HepG2 (cell line): ENCODE measurements around the gene ZNF526. TPM values are rescaled to one million over a fixed set of nuclear protein-coding genes. Genes with fewer than 3 reads are reported as not detected.

Experiments used
- KDM1A ChIP-seq: IDR thresholded peaks from 2 replicates; pipeline ENCODE4 v1.6.1; 2016; ENCODE audit warnings: missing compliant biosample characterization
- NPAS2 ChIP-seq: sonication (generic); formaldehyde crosslinking; IDR thresholded peaks from 2 replicates; pipeline ENCODE4 v1.8.0; 2022; ENCODE audit warnings: mild to moderate bottlenecking, missing genetic modification reagents, borderline replicate concordance
- RAD21 ChIP-seq: fragments of 450-650 bp; formaldehyde crosslinking; IDR thresholded peaks from 2 replicates; pipeline ENCODE4 v1.5.0; 2020; ENCODE audit warnings: mild to moderate bottlenecking
- TP53 ChIP-seq: sonication (generic); formaldehyde crosslinking; conservative IDR thresholded peaks from 2 replicates; pipeline ENCODE4 v1.4.0; 2020; ENCODE audit warnings: missing genetic modification reagents
- ZMAT3 ChIP-seq: sonication (generic); formaldehyde crosslinking; conservative IDR thresholded peaks from 2 replicates; pipeline ENCODE4 v1.7.0; 2021; ENCODE audit warnings: missing genetic modification reagents
- ZMYM4 ChIP-seq: sonication (generic); formaldehyde crosslinking; IDR thresholded peaks from 2 replicates; pipeline ENCODE4 v1.8.1; 2023; ENCODE audit warnings: mild to moderate bottlenecking, missing genetic modification reagents
- ZNF333 ChIP-seq: sonication (generic); formaldehyde crosslinking; IDR thresholded peaks from 2 replicates; pipeline ENCODE4 v1.4.0; 2020; ENCODE audit warnings: mild to moderate bottlenecking, missing genetic modification reagents, borderline replicate concordance
- ZNF530 ChIP-seq: sonication (generic); formaldehyde crosslinking; IDR thresholded peaks from 2 replicates; pipeline ENCODE4 v1.5.0; 2020; ENCODE audit warnings: low read depth, mild to moderate bottlenecking, missing genetic modification reagents
- ZNF547 ChIP-seq: sonication (generic); formaldehyde crosslinking; IDR thresholded peaks from 2 replicates; pipeline ENCODE4 v1.5.1; 2020; ENCODE audit warnings: mild to moderate bottlenecking, missing genetic modification reagents
- ZNF549 ChIP-seq: sonication (generic); formaldehyde crosslinking; IDR thresholded peaks from 2 replicates; pipeline ENCODE4 v1.5.0; 2020; ENCODE audit warnings: missing genetic modification reagents
- ZNF567 ChIP-seq: sonication (generic); formaldehyde crosslinking; IDR thresholded peaks from 2 replicates; pipeline ENCODE4 v1.8.1; 2023; ENCODE audit warnings: mild to moderate bottlenecking, missing genetic modification reagents, borderline replicate concordance
- ZNF768 ChIP-seq: sonication (generic); formaldehyde crosslinking; IDR thresholded peaks from 2 replicates; pipeline ENCODE4 v1.4.0; 2020; ENCODE audit warnings: missing genetic modification reagents
- ZNF839 ChIP-seq: sonication (generic); formaldehyde crosslinking; IDR thresholded peaks from 2 replicates; pipeline ENCODE4 v1.4.0; 2020; ENCODE audit warnings: missing genetic modification reagents, mild to moderate bottlenecking, borderline replicate concordance
- ZSCAN29 ChIP-seq: sonication (generic); formaldehyde crosslinking; conservative IDR thresholded peaks from 2 replicates; pipeline ENCODE4 v1.4.0; 2020; ENCODE audit warnings: mild to moderate bottlenecking, missing genetic modification reagents
- polyA plus RNA-seq, 8 experiments: library from polyadenylated mRNA; depleted of rRNA in 3 of 8; stranded (reverse) in 7 of 8; unstranded in 1 of 8; fragments of >200 nt; fragmentation: Illumina TruSeq in 4 of 8; extraction: Trizol in 4 of 8; gene quantifications; 2 replicates each; pipeline versions ENCODE4 v1.2.1 to v1.2.3, GENCODE V29; 2011 to 2016; ENCODE audit warnings: low read depth in 4 of 8, missing spikeins in 1 of 8, mixed read lengths in 1 of 8; ENCODE audit not compliant: insufficient read depth in 1 of 8
- total RNA-seq, 5 experiments: library from RNA; depleted of rRNA; stranded (reverse); fragments of >200 nt; fragmentation: Illumina TruSeq; extraction: Trizol; gene quantifications; 2 replicates each; pipeline ENCODE4 v1.2.3, GENCODE V29; 2016; ENCODE audit warnings: low read depth in 1 of 5
- TF ChIP-seq, protein P1 (sequence below): sonication (generic); formaldehyde crosslinking; IDR thresholded peaks from 2 replicates; pipeline ENCODE4 v1.4.0; 2020; ENCODE audit warnings: missing genetic modification reagents, mild to moderate bottlenecking, borderline replicate concordance
- TF ChIP-seq, protein P2 (sequence below): sonication (generic); formaldehyde crosslinking; IDR thresholded peaks from 2 replicates; pipeline ENCODE4 v1.5.1; 2020; ENCODE audit warnings: mild to moderate bottlenecking, moderate library complexity, missing genetic modification reagents
- TF ChIP-seq, protein P3 (sequence below): sonication (generic); formaldehyde crosslinking; IDR thresholded peaks from 2 replicates; pipeline ENCODE4 v1.4.0; 2020; ENCODE audit warnings: mild to moderate bottlenecking, missing genetic modification reagents
- TF ChIP-seq, protein P4 (sequence below): sonication (generic); formaldehyde crosslinking; IDR thresholded peaks from 2 replicates; pipeline ENCODE4 v1.4.0; 2020; ENCODE audit warnings: mild to moderate bottlenecking, missing genetic modification reagents
- TF ChIP-seq, protein P5 (sequence below): sonication (generic); formaldehyde crosslinking; IDR thresholded peaks from 2 replicates; pipeline ENCODE4 v1.5.1; 2020; ENCODE audit warnings: missing genetic modification reagents, mild to moderate bottlenecking, borderline replicate concordance

The ZNF526 gene
- total and polyA plus RNA-seq, 2 of the 13 experiments (the other 11 are each of a cell fraction or from before 2014, with no cell fraction given): 3.3 to 8.4 TPM

DNA sequence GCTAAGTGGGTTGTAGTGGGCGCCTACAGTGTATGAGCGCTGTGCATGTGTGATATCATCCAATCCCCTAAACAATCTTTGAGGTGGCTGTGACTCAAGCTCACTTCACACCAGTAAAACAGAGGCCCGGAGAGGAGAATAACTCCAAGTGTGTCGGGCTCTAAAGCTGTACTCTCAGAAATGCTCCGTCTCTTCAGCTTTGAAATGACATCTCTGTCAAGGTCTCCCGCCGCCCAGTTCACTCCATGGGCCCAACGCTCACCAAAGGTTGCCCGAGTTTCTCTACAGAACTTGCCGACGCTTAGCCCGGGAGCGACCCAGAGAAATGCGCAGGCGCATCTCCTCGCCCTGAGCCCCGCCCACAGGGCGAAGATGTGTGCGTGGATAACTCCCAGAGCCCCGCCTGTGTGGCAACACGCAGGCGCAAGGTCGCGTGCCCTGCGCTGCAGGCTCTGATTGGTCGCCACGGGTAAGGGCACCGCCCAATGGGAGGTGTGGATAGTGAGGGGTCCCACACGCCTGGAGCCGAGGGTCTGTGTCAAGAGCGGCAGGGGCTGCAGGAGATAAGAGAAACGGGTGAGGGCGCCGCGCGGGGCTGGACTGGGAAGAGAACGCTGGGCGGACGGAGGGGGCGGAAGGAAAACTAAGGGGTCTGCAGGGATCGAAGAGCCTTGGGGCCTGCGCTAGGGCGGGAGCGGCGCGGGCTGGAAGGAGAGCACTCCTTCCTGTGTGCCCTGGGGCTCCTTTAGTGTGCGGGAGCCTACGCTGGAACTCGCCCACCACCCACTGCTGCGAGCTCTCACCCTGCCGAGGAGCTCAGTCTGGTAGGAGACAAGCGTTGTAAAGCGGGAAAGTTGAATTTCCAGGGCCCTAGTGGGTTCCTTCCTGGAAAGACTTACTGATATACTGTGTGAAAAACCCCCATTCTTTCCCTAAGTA is at the start of gene ZNF526 (continued):
- TF ChIP-seq, protein P1, sequence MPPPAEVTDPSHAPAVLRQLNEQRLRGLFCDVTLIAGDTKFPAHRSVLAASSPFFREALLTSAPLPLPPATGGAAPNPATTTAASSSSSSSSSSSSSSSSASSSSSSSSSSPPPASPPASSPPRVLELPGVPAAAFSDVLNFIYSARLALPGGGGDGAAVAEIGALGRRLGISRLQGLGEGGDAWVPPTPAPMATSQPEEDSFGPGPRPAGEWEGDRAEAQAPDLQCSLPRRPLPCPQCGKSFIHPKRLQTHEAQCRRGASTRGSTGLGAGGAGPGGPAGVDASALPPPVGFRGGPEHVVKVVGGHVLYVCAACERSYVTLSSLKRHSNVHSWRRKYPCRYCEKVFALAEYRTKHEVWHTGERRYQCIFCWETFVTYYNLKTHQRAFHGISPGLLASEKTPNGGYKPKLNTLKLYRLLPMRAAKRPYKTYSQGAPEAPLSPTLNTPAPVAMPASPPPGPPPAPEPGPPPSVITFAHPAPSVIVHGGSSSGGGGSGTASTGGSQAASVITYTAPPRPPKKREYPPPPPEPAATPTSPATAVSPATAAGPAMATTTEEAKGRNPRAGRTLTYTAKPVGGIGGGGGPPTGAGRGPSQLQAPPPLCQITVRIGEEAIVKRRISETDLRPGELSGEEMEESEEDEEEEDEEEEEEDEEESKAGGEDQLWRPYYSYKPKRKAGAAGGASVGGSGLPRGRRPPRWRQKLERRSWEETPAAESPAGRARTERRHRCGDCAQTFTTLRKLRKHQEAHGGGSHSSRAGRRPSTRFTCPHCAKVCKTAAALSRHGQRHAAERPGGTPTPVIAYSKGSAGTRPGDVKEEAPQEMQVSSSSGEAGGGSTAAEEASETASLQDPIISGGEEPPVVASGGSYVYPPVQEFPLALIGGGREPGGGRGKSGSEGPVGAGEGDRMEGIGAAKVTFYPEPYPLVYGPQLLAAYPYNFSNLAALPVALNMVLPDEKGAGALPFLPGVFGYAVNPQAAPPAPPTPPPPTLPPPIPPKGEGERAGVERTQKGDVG (CRISPR knock-in tag): 0 out of 2 replicates have a peak, but pooled peaks have one; percentile 55
- TF ChIP-seq ZNF768 (CRISPR knock-in tag) (peak; percentile 69), ZNF547 (0 out of 2 replicates have a peak, but pooled peaks have one; percentile 50), KDM1A (CRISPR knock-in tag) (no peak), ZNF333 (CRISPR knock-in tag) (no peak), NPAS2 (CRISPR knock-in tag) (no peak), ZMAT3 (CRISPR knock-in tag) (peak; percentile 86; the same call in 1 of the 2 replicates), ZSCAN29 (CRISPR knock-in tag) (no peak), ZMYM4 (CRISPR knock-in tag) (peak; percentile 77), ZNF530 (no peak), RAD21 (CRISPR knock-in tag) (peak; percentile 46), ZNF567 (no peak), ZNF549 (CRISPR knock-in tag) (no peak), TP53 (CRISPR knock-in tag) (peak; percentile 30; the same call in 1 of the 2 replicates), ZNF839 (CRISPR knock-in tag) (no peak)
- TF ChIP-seq, protein P2, sequence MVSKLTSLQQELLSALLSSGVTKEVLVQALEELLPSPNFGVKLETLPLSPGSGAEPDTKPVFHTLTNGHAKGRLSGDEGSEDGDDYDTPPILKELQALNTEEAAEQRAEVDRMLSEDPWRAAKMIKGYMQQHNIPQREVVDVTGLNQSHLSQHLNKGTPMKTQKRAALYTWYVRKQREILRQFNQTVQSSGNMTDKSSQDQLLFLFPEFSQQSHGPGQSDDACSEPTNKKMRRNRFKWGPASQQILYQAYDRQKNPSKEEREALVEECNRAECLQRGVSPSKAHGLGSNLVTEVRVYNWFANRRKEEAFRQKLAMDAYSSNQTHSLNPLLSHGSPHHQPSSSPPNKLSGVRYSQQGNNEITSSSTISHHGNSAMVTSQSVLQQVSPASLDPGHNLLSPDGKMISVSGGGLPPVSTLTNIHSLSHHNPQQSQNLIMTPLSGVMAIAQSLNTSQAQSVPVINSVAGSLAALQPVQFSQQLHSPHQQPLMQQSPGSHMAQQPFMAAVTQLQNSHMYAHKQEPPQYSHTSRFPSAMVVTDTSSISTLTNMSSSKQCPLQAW (CRISPR knock-in tag): peak; percentile 85
- TF ChIP-seq, protein P3, sequence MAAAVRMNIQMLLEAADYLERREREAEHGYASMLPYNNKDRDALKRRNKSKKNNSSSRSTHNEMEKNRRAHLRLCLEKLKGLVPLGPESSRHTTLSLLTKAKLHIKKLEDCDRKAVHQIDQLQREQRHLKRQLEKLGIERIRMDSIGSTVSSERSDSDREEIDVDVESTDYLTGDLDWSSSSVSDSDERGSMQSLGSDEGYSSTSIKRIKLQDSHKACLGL: peak; percentile 83
- TF ChIP-seq, protein P4, sequence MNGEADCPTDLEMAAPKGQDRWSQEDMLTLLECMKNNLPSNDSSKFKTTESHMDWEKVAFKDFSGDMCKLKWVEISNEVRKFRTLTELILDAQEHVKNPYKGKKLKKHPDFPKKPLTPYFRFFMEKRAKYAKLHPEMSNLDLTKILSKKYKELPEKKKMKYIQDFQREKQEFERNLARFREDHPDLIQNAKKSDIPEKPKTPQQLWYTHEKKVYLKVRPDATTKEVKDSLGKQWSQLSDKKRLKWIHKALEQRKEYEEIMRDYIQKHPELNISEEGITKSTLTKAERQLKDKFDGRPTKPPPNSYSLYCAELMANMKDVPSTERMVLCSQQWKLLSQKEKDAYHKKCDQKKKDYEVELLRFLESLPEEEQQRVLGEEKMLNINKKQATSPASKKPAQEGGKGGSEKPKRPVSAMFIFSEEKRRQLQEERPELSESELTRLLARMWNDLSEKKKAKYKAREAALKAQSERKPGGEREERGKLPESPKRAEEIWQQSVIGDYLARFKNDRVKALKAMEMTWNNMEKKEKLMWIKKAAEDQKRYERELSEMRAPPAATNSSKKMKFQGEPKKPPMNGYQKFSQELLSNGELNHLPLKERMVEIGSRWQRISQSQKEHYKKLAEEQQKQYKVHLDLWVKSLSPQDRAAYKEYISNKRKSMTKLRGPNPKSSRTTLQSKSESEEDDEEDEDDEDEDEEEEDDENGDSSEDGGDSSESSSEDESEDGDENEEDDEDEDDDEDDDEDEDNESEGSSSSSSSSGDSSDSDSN (CRISPR knock-in tag): peak; percentile 73
- TF ChIP-seq, protein P5, sequence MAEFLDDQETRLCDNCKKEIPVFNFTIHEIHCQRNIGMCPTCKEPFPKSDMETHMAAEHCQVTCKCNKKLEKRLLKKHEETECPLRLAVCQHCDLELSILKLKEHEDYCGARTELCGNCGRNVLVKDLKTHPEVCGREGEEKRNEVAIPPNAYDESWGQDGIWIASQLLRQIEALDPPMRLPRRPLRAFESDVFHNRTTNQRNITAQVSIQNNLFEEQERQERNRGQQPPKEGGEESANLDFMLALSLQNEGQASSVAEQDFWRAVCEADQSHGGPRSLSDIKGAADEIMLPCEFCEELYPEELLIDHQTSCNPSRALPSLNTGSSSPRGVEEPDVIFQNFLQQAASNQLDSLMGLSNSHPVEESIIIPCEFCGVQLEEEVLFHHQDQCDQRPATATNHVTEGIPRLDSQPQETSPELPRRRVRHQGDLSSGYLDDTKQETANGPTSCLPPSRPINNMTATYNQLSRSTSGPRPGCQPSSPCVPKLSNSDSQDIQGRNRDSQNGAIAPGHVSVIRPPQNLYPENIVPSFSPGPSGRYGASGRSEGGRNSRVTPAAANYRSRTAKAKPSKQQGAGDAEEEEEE (CRISPR knock-in tag): no peak
